ENCODE measurements around the gene MYO10. TPM values are rescaled to one million over a fixed set of nuclear protein-coding genes. Genes with fewer than 3 reads are reported as not detected.

MYO10 gene
- polyA plus RNA-seq, 3 donors, result 0.23 to 1.1 (median 0.35) TPM

- H3K4me1 ChIP-seq (ENCODE audit: control insufficient read depth in 1 of 2, insufficient read depth in 2 of 2, low read length in 2 of 2), result no peaks in the 10 kb centered on the region
- no peaks in the 10 kb centered on the region for H3K36me3 Mint-ChIP-seq
- intact Hi-C loops (cut with micrococcal nuclease), result no loop called here
These were observed 199.7 kb downstream of the MYO10 start for GRCh38 chr5:16736158-16736995.

More at GRCh38 chr5:16736158-16736995, 199.7 kb downstream of the MYO10 start:
- H3K27me3 ChIP-seq (ENCODE audit: control insufficient read depth in 2 of 2, insufficient read depth in 2 of 2, low read length in 2 of 2), result peaks cover 2 to 3% of the 10 kb centered on the region in 2 donors
- WGBS (ENCODE audit: insufficient coverage), result 47% methylated on average over 7 of the region's 14 CpGs
- no peaks in the 10 kb centered on the region for H3K36me3 ChIP-seq (replicated peaks in 1 of 2; ENCODE audit: control insufficient read depth in 1 of 2, insufficient read depth in 2 of 2, low read length in 2 of 2)
- Mint-ChIP-seq H3K4me1 (no peaks in the 10 kb centered on the region), H3K27ac (no peak overlapping the region), H3K9me3 (peaks cover 0 to 3% (median 0%) of the 10 kb centered on the region in 7 donors), H3K4me3 (no peak overlapping the region), H3K27me3 (ENCODE audit: low read depth in 3 of 3) (peaks cover 3 to 16% (median 7%) of the 10 kb centered on the region in 3 donors)
- no peak for DNase-seq
- H3K9me3 ChIP-seq (replicated peaks in 1 of 2; ENCODE audit: control insufficient read depth in 1 of 2, insufficient read depth in 1 of 2, low read length in 2 of 2), result no peaks in the 10 kb centered on the region
- H3K79me2 ChIP-seq (ENCODE audit: insufficient read depth, low read length), result no peaks in the 10 kb centered on the region
- H3K4me2 ChIP-seq (replicated peaks; ENCODE audit: extremely low read depth, low read length, poor library complexity, severe bottlenecking), result no peak overlapping the region
- no peak for TF ChIP-seq CTCF (IDR thresholded peaks at IDR 0.05)
- H3K9ac ChIP-seq (ENCODE audit: insufficient read depth, low read length, poor library complexity, severe bottlenecking), result no peak overlapping the region
- no peaks in the 10 kb centered on the region for H4K20me1 ChIP-seq (ENCODE audit: insufficient read depth, low read length)
- no peak overlapping the region for H2AFZ ChIP-seq (ENCODE audit: insufficient read depth, low read depth, low read length, poor library complexity, severe bottlenecking)
- H3K4me3 ChIP-seq (replicated peaks in 1 of 3; ENCODE audit: low read depth in 2 of 3, low read length in 3 of 3), result no peak overlapping the region
- no peak overlapping the region for H3K27ac ChIP-seq (ENCODE audit: low read depth in 1 of 2, low read length in 2 of 2)
